OCI-LY1 (cell line): ENCODE measurements around the gene CRYBG3.

Source experiments
- H2AFZ ChIP-seq: fragments of 200-600 bp; sonication (generic), shearing (Covaris generic); 2 replicates; pipeline ENCODE4 v1.6.0; 2014; ENCODE audit warnings: antibody characterized with exemption, mild to moderate bottlenecking, low read length
- H3F3A ChIP-seq: fragments of 200-600 bp; sonication (generic), shearing (Covaris generic); 2 replicates; pipeline ENCODE4 v1.6.0; 2014; ENCODE audit warnings: mild to moderate bottlenecking, antibody characterized with exemption, low read length, moderate library complexity; ENCODE audit not compliant: insufficient read depth
- H3K27ac ChIP-seq: fragments of 200-600 bp; sonication (generic); 2 replicates; pipeline ENCODE4 v1.5.1; 2014; ENCODE audit warnings: low read length, mixed run types, mild to moderate bottlenecking, low read depth; ENCODE audit not compliant: poor library complexity, severe bottlenecking
- H3K27me3 ChIP-seq: fragments of 200-600 bp; sonication (generic); 2 replicates; pipeline ENCODE4 v1.6.0; 2014; ENCODE audit warnings: antibody characterized with exemption, mild to moderate bottlenecking, low read length, moderate library complexity; ENCODE audit not compliant: insufficient read depth
- H3K36me3 ChIP-seq: fragments of 200-600 bp; sonication (generic); 2 replicates; pipeline ENCODE4 v1.6.1; 2014; ENCODE audit warnings: mild to moderate bottlenecking, antibody characterized with exemption, low read length, moderate library complexity, mixed read lengths; ENCODE audit not compliant: insufficient read depth
- H3K4me1 ChIP-seq: fragments of 200-600 bp; sonication (generic); 2 replicates; pipeline ENCODE4 v1.5.1; 2014; ENCODE audit warnings: mild to moderate bottlenecking, low read length, moderate library complexity; ENCODE audit not compliant: insufficient read depth, severe bottlenecking
- H3K4me2 ChIP-seq: fragments of 200-600 bp; sonication (generic), shearing (Covaris generic); 2 replicates; pipeline ENCODE4 v1.6.1; 2014; ENCODE audit warnings: low read length
- H3K4me3 ChIP-seq: fragments of 200-600 bp; sonication (generic); 2 replicates; pipeline ENCODE4 v1.5.1; 2014; ENCODE audit warnings: low read length, low read depth, mild to moderate bottlenecking, mixed read lengths; ENCODE audit not compliant: poor library complexity, severe bottlenecking
- H3K79me2 ChIP-seq: fragments of 200-600 bp; shearing (Covaris generic); 2 replicates; pipeline ENCODE4 v1.6.1; 2016; ENCODE audit warnings: mixed run types, low read length, mixed read lengths; ENCODE audit not compliant: insufficient read depth
- H3K9ac ChIP-seq: fragments of 200-600 bp; sonication (generic), shearing (Covaris generic); 2 replicates; pipeline ENCODE4 v1.6.1; 2014; ENCODE audit warnings: mild to moderate bottlenecking, low read length, mixed read lengths
- H3K9me2 ChIP-seq: fragments of 200-600 bp; sonication (generic), shearing (Covaris generic); 2 replicates; pipeline ENCODE4 v1.6.1; 2014; ENCODE audit warnings: low read depth, mild to moderate bottlenecking, low read length, mixed read lengths
- H3K9me3 ChIP-seq: fragments of 200-600 bp; shearing (Covaris generic); 2 replicates; pipeline ENCODE4 v1.6.1; 2014; ENCODE audit warnings: low read length, mixed read lengths
- H4K20me1 ChIP-seq: fragments of 200-600 bp; sonication (generic), shearing (Covaris generic); 2 replicates; pipeline ENCODE4 v1.6.0; 2016; ENCODE audit warnings: mild to moderate bottlenecking, low read length; ENCODE audit not compliant: insufficient read depth
- CTCF ChIP-seq: fragments of 200-600 bp; sonication (generic), shearing (Covaris generic); IDR thresholded peaks from 2 replicates; pipeline ENCODE4 v1.5.1; 2017; ENCODE audit warnings: mild to moderate bottlenecking, antibody characterized with exemption, low read length, moderate library complexity, mixed read lengths
- EZH2 ChIP-seq: fragments of 200-600 bp; sonication (generic), shearing (Covaris generic); IDR thresholded peaks from 2 replicates; pipeline ENCODE4 v1.8.0; 2017; ENCODE audit warnings: borderline replicate concordance, mixed run types, mild to moderate bottlenecking, antibody characterized with exemption, low read length, moderate library complexity, mixed read lengths

Gene CRYBG3

GRCh38 chr3:97967966-97968365 lies 146.2 kb downstream of the CRYBG3 start:
- no peak overlapping the region for H3K4me3 ChIP-seq

GRCh38 chr3:97968376-97968775 lies 146.6 kb downstream of the CRYBG3 start:
- no peak overlapping the region for H3K4me3 ChIP-seq
- no peak overlapping the region for H2AFZ ChIP-seq
- no peaks in the 10 kb centered on the region for H3K27me3 ChIP-seq
- no peak overlapping the region for H3K27ac ChIP-seq
- H3K79me2 ChIP-seq = peaks cover 36% of the 10 kb centered on the region
- H3K9me2 ChIP-seq = no peaks in the 10 kb centered on the region
- H3K9me3 ChIP-seq = no peaks in the 10 kb centered on the region
- no peak overlapping the region for H3K4me2 ChIP-seq
- no peaks in the 10 kb centered on the region for H4K20me1 ChIP-seq
- no peaks in the 10 kb centered on the region for H3F3A ChIP-seq
- peaks cover 29% of the 10 kb centered on the region for H3K4me1 ChIP-seq
- H3K36me3 ChIP-seq = peaks cover 28% of the 10 kb centered on the region; the same call in 1 of the 2 replicates
- H3K9ac ChIP-seq = no peak overlapping the region
- TF ChIP-seq CTCF = no peak
- no peak for TF ChIP-seq EZH2

More at GRCh38 chr3:97967966-97968365, 146.2 kb downstream of the CRYBG3 start:
- Histone ChIP-seq H3K79me2 (peaks cover 38% of the 10 kb centered on the region), H4K20me1 (no peaks in the 10 kb centered on the region), H3K27ac (no peak overlapping the region), H3K4me1 (peaks cover 29% of the 10 kb centered on the region), H3K9ac (no peak overlapping the region), H2AFZ (no peak overlapping the region), H3K4me2 (no peak overlapping the region), H3K36me3 (peaks cover 29% of the 10 kb centered on the region; the same call in 1 of the 2 replicates), H3K27me3 (no peaks in the 10 kb centered on the region), H3K9me2 (no peaks in the 10 kb centered on the region), H3F3A (no peaks in the 10 kb centered on the region), H3K9me3 (no peaks in the 10 kb centered on the region)
- TF ChIP-seq CTCF = no peak
- TF ChIP-seq EZH2 = no peak

GRCh38 chr3:97969541-97969940 lies 147.7 kb downstream of the CRYBG3 start:
- Histone ChIP-seq H3K27ac (no peak overlapping the region), H2AFZ (no peak overlapping the region), H3K36me3 (peaks cover 21% of the 10 kb centered on the region; the same call in 1 of the 2 replicates), H3F3A (no peaks in the 10 kb centered on the region), H3K27me3 (no peaks in the 10 kb centered on the region), H3K4me1 (peaks cover 29% of the 10 kb centered on the region), H3K79me2 (peaks cover 27% of the 10 kb centered on the region), H3K9me3 (no peaks in the 10 kb centered on the region), H3K4me2 (peak overlapping the region; percentile 95; the same call in 1 of the 2 replicates), H3K9me2 (no peaks in the 10 kb centered on the region), H4K20me1 (no peaks in the 10 kb centered on the region), H3K9ac (no peak overlapping the region; the same call in 1 of the 2 replicates), H3K4me3 (no peak overlapping the region)
- no peak for TF ChIP-seq EZH2
- TF ChIP-seq CTCF = no peak
